ENCODE results near the gene RNU6-9. TPM values are rescaled to one million over a fixed set of nuclear protein-coding genes. Genes with fewer than 3 reads are reported as not detected.
A peak's percentile ranks its signal among the peaks of the same experiment; 100 is the strongest.

Gene RNU6-9
- total and polyA plus RNA-seq, 12 donors = not detected

GRCh38 chr19:931860-932647, 38.8 kb downstream of the RNU6-9 start:
- DNase-seq (no peak), ATAC-seq (no peak)
- intact Hi-C loops (cut with DNase I) = no loop called here
- WGBS, 2 donors = 88 to 89% methylated on average over 32 of the region's 32 CpGs
- H3K36me3 ChIP-seq = peaks cover 0 to 7% (median 0%) of the 10 kb centered on the region in 9 donors
- no peaks in the 10 kb centered on the region for H3K27me3 ChIP-seq
- peak overlapping the region in 8 of 10 donors; percentile 56 to 76 (median 69) for H3K27ac ChIP-seq
- TF ChIP-seq CTCF (IDR thresholded peaks at IDR 0.05) = no peak
- peak overlapping the region in 3 of 10 donors; percentile 26 to 42 (median 41) for H3K4me3 ChIP-seq
- peaks cover 30 to 60% (median 42%) of the 10 kb centered on the region in 9 donors for H3K4me1 ChIP-seq
- no peaks in the 10 kb centered on the region for H3K9me3 ChIP-seq

GRCh38 chr19:932648-933552, 39.6 kb downstream of the RNU6-9 start:
- intact Hi-C loops (cut with DNase I) = no loop called here
- DNase-seq (peak; percentile 79 to 81), ATAC-seq (peak; percentile 72 to 84 (median 78))
- Histone ChIP-seq H3K4me3 (peak overlapping the region in 8 of 10 donors; percentile 2 to 42 (median 29)), H3K27ac (peak overlapping the region in 8 of 10 donors; percentile 56 to 76 (median 69)), H3K36me3 (peaks cover 0 to 7% (median 0%) of the 10 kb centered on the region in 9 donors), H3K9me3 (no peaks in the 10 kb centered on the region), H3K27me3 (no peaks in the 10 kb centered on the region), H3K4me1 (peaks cover 28 to 51% (median 35%) of the 10 kb centered on the region in 9 donors)
- 33 to 36% methylated on average over 54 of the region's 54 CpGs for WGBS, 2 donors
- peak in 1 of 9 donors; percentile 12 for TF ChIP-seq CTCF (IDR thresholded peaks at IDR 0.05)

- intact Hi-C loops (cut with DNase I) = no loop called here
- DNase-seq (no peak), ATAC-seq (no peak)
- Histone ChIP-seq H3K4me1 (peaks cover 28 to 45% (median 35%) of the 10 kb centered on the region in 9 donors), H3K9me3 (no peaks in the 10 kb centered on the region), H3K27me3 (no peaks in the 10 kb centered on the region), H3K27ac (peak overlapping the region in 8 of 10 donors; percentile 56 to 76 (median 69)), H3K4me3 (peak overlapping the region in 8 of 10 donors; percentile 2 to 42 (median 29)), H3K36me3 (peaks cover 0 to 7% (median 0%) of the 10 kb centered on the region in 9 donors)
- 41 to 50% methylated on average over 13 to 14 of the region's 14 CpGs for WGBS, 2 donors
- no peak for TF ChIP-seq CTCF (IDR thresholded peaks at IDR 0.05)
Measured at GRCh38 chr19:933553-933882, 40.2 kb downstream of the RNU6-9 start.

GRCh38 chr19:934197-934840, 41.0 kb downstream of the RNU6-9 start:
- WGBS, 2 donors = 81 to 83% methylated on average over 29 of the region's 29 CpGs
- TF ChIP-seq CTCF (IDR thresholded peaks at IDR 0.05) = no peak
- Histone ChIP-seq H3K4me1 (peaks cover 28 to 41% (median 35%) of the 10 kb centered on the region in 9 donors), H3K4me3 (peak overlapping the region in 4 of 10 donors; percentile 4 to 16 (median 12)), H3K27ac (peak overlapping the region in 7 of 10 donors; percentile 46 to 79 (median 73)), H3K36me3 (peaks cover 0 to 7% (median 0%) of the 10 kb centered on the region in 9 donors), H3K9me3 (no peaks in the 10 kb centered on the region), H3K27me3 (no peaks in the 10 kb centered on the region)
- ATAC-seq (peak in 1 of 8 donors; percentile 1), DNase-seq (peak in 1 of 2 donors; percentile 13)
- intact Hi-C loops (cut with DNase I) = no loop called here

All from heart right ventricle (tissue), 16 donors.